Transverse colon (tissue), 3 donors: ENCODE results near the gene RAI1.

Experiments
- CTCF ChIP-seq, 5 experiments: fragments of 200-600 bp in 3 of 5; fragments of 450-650 bp in 2 of 5; sonication (generic) in 3 of 5; IDR thresholded peaks; 1 replicate in 2 of 5; 2 replicates in 3 of 5; pipeline ENCODE4 v1.5.1; 2016 to 2017; ENCODE audit warnings: antibody characterized with exemption in 5 of 5, inconsistent platforms in 3 of 5, mild to moderate bottlenecking in 2 of 5, moderate library complexity in 1 of 5
- EP300 ChIP-seq: sonication (generic); formaldehyde crosslinking; IDR thresholded peaks from one replicate; pipeline ENCODE4 v1.6.1; 2017; ENCODE audit warnings: antibody characterized with exemption, low read depth

GRCh38 chr17:17820463-17821158 is 139.4 kb downstream of the RAI1 start:
- no peak for TF ChIP-seq EP300
- no peak for TF ChIP-seq CTCF (IDR thresholded peaks at IDR 0.05)
